Prostate gland (tissue), 2 donors: ENCODE data around the gene DLX4.

Source experiments
- POLR2A ChIP-seq: fragments of 450-650 bp; IDR thresholded peaks from one replicate; pipeline ENCODE4 v1.6.1; 2016; ENCODE audit warnings: antibody characterized with exemption, mild to moderate bottlenecking
- POLR2AphosphoS5 ChIP-seq: sonication (generic); formaldehyde crosslinking; IDR thresholded peaks from one replicate; pipeline ENCODE4 v1.6.1; 2017; ENCODE audit warnings: antibody characterized with exemption
- TF ChIP-seq, protein P1 (sequence below), 4 experiments: fragments of 200-600 bp in 2 of 4; fragments of 450-650 bp in 2 of 4; sonication (generic) in 2 of 4; IDR thresholded peaks; 1 replicate in 3 of 4; 2 replicates in 1 of 4; pipeline ENCODE4 v1.5.1; 2016 to 2019; ENCODE audit warnings: antibody characterized with exemption in 4 of 4, mild to moderate bottlenecking in 2 of 4, moderate library complexity in 2 of 4

DNA sequence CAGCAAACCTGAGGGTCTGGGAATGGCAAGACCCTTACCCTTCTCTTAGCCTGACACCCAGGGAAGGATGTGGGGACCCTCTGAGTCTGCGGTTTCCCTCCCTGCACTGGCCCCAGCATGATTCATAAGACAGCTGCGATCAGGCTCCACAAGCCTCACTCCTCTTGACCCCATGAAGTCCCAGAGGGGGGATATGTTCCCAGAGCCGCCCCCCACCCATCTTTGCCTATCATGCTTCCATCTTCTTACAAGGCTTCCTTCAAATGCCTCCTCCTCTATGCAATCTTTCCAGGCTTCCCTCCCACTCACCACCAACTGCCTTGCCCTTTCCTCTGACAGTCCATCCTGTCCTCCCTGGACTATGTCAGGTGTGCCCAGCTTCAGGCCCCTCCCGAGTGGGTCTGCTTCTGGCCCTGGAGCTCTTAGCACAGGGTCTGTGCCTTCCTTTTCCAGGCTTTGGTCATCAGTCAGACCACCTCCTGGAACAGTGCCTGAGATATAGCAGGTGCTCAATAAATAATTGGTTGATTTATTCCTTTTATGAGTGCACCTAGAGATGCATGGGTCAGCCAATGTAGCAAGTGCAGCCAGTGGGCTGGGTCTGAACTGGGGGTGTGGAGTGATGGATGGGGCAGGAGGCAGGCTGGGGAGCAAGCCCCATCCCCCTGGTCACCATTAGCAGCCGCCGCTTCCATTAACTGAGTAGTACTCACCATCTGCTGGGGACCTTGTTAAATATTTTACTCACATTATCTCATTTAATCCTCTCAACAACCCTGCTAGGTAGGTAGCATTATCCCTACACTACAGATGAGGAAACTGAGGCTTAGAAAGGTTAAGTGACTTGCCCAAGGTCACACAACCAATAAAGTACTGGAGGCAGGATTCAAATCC, 17.7 kb downstream of the DLX4 start:
- no peak for TF ChIP-seq POLR2AphosphoS5
- no peak for TF ChIP-seq POLR2A
- TF ChIP-seq, protein P1, sequence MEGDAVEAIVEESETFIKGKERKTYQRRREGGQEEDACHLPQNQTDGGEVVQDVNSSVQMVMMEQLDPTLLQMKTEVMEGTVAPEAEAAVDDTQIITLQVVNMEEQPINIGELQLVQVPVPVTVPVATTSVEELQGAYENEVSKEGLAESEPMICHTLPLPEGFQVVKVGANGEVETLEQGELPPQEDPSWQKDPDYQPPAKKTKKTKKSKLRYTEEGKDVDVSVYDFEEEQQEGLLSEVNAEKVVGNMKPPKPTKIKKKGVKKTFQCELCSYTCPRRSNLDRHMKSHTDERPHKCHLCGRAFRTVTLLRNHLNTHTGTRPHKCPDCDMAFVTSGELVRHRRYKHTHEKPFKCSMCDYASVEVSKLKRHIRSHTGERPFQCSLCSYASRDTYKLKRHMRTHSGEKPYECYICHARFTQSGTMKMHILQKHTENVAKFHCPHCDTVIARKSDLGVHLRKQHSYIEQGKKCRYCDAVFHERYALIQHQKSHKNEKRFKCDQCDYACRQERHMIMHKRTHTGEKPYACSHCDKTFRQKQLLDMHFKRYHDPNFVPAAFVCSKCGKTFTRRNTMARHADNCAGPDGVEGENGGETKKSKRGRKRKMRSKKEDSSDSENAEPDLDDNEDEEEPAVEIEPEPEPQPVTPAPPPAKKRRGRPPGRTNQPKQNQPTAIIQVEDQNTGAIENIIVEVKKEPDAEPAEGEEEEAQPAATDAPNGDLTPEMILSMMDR (IDR thresholded peaks at IDR 0.05) = no peak
